Measurements from ENCODE around the gene CHID1.

The CHID1 gene

DNA sequence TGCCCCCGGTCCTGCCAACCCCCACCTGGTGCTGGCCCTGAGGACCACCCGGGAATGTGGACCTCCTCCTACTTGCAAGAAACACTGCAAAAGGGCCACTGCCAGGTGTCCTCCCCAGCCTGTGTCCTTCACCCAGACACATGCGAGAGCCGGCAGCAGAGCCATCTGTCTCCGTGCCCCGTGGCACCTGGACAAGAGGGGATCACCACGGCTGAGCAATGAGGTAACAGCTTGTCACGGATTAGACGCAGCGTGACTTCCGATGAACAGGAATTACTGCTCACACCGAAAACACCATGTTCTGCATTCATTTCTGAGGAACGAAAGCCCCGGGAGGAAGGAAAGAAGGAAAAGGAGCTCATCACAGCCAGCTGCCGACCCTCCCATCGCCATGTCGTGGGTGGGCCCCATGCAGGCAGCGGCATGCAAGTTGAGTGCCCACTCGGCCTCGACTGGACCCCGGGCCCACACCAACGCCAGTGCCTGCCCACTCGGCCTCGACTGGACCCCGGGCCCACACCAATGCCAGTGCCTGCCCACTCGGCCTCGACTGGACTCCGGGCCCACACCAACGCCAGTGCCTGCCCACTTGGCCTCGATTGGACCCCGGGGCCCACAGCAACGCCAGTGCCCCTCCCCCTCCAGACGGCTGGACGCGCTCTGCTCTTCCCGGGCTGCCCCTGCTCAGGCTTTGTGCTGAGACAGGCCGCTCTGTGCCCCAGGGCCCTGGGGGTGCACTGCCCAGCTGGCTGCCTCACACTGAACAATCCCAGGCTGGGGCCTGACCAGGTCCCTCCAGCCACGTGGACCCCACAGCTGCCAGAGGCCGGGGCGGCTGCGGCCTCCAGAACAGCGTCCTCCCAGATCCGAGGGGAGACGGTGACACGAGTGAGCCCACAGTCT is 22.0 kb downstream of the CHID1 start:
- DNase-seq (ENCODE audit: low read depth) = no peak

DNA sequence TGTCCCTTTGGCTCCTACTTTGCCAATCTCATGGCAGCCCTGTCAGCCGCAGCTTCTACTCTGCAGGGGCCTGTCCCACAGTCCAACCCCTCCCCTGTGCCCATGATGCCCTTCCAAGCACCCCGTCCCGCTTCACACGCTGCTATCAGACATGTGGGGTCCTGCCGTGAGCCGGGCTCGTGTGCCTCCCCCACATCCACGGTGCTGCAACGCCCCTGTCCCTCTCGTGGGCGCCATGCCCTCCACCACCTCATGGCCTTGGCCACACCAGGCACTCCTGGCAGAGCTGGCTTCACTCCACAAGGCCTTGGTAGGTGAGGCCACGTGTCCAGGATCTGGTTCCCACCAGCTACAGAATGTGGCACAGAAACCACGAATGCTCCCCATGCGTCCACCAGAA is 23.0 kb downstream of the CHID1 start:
- DNase-seq (ENCODE audit: low read depth) = no peak

DNA sequence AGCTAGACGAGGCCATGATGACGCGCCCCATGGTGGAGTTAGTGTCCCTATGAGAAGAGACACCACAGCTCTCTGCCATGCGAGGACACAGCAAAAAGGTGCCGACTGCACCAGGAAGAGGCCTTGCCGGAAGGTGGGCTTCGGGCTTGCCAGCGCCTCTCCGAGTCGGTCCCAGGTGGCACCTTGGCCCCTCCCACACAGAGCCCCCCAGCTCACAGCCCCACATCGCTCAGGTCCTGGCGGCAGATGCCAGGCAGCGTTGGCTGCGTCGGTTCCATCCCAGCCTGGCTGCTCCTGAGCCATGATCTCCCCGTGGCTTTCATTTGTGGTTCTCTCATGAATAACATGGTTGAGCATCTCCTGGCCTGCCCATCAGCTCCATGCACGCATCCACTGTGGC is 24.0 kb downstream of the CHID1 start:
- DNase-seq (ENCODE audit: low read depth) = no peak

DNA sequence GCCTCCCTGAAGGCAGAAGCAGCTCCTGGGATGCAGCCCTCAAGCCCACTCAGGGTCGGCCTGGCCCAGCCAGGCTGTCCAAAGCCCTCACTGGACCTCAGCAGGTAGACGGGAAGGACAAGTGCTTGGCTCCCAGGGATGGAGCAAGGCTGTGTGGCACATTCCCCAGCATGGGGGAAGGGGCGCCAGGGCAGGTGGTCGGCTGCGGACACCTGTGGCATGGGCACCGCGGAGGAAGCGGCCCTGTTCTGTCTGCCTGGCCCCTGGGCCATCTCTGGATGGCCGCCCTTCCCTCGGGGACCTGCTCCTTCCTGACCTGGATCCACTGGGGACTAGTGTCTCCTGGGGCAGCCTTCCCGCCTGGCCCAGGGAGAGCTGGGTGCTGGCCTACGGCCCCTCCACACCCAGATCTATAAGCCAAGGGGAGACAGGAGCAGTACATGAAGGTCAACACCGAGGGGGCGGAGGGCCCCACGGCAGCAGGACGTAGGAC is 26.0 kb downstream of the CHID1 start:
- no peak for DNase-seq (ENCODE audit: low read depth)

DNA sequence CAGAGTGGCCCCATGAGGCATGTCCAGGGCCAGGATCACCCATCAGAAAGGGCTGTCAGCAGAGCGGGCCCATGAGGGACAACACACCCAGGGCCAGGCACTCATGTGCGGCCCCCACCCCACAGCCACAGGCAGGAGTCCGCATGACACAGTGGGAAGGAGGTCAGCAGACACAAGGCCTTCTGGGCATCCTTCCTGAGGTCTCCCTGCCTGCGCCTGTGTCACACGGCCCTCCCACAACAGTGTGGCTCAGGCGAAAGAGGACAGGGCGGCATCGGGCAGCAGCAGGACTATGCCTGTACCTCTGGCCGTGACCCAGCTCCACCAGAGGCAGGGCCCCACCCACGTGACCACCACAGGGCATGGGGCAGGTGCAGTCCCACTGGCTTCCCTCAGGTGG is 27.1 kb downstream of the CHID1 start:
- DNase-seq (ENCODE audit: low read depth) = no peak

DNA sequence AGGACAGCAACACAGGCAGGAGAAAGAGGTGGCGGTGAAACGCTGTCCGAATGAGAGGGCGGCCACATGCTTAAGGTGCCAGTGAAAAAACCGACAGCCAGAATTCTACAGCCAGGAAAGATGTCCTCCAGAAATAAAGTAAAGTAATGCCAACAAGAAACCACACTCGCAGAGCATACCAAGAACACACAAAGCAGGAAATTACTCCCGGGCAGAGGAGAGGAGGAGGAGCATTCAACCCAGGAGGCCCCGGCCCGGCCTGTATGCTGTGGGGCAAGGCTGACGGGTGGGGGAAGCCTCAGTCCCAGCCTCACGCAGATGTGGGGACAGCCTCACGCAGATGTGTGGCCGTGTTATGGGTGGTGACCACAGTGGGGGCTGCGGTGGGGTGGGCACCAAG is 28.0 kb downstream of the CHID1 start:
- no peak for DNase-seq (ENCODE audit: low read depth)

DNA sequence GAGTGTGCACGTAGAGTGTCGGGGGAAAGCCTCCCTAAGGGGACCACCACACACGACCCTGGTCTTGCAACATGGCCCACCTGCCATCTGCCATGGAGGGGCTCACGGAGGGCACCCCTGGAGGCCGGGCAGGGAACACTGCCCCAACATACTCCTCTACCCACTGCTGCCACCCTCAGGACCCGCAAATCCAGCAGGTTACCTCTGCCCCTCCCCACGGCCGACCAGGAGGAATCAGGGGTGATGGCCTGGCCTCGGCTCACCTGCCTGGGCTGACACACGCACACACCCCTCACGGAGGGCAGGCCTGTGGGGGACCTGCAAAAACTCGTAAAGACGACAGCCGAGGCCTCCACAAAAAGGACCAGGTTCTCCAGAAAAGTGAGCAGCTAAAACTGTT is 30.2 kb downstream of the CHID1 start:
- DNase-seq (ENCODE audit: low read depth) = no peak

DNA sequence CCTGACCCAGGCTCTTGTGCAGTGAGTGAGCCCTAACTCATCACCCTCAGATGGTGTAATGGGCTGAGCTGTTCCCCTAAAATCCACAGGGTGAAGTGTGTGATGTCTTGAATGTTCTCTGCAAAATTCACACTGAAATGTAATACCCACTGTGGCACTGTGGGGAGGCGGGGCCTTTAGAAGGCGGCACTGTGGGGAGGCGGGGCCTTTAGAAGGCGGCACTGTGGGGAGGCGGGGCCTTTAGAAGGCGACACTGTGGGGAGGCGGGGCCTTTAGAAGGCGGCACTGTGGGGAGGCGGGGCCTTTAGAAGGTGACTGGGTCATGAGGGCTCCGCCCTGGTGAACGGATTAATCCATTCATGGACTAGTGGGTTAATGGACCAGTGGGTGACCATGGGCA is 33.0 kb downstream of the CHID1 start:
- no peak for DNase-seq (ENCODE audit: low read depth)

DNA sequence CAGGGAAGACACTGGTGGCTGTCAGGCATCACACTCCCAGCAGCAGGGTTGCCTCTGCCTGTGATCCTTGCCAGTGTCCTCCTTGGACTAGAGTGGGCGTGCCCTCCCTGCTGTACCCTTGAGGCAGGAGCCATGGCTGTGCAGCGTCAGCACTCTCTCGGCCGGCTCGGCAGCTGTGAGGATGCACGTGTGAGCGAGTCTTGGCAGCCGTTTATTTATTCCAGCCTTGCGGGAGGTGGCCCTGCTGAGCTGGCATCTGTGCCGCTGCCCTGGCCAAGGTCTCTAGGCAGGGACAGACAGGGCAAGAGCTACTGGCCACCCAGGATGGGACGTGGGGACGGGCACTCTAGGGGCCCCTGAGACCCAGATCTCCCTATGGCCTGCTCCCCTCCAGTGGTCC is 34.1 kb downstream of the CHID1 start:
- DNase-seq (ENCODE audit: low read depth) = no peak

DNA sequence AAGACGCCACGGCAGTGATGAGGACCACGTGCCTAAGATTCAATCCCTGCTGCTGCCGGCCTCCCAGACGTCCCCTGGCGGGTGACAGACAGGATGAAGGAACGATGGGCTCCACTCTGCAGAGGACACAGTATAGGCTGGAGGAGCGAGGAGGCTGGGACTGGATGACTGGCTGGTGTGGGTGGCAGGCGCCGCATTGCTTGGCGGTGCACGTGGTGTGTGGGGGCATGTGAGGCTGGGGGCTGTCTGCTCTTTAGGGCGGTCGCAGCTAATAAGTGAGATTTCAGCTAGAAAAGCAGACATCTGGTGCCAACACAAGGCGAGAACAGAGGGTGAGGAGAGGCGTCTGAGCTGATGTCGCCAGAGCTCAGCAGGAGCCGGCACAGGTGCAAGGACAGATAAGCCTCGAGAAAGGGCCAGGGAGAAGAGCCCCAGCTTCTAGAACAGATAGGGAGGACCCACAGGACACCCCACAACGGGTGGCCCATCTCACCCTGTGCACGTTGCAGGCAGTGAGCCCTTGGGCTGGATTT is 34.8 kb downstream of the CHID1 start:
- no peak for DNase-seq (ENCODE audit: low read depth)

DNA sequence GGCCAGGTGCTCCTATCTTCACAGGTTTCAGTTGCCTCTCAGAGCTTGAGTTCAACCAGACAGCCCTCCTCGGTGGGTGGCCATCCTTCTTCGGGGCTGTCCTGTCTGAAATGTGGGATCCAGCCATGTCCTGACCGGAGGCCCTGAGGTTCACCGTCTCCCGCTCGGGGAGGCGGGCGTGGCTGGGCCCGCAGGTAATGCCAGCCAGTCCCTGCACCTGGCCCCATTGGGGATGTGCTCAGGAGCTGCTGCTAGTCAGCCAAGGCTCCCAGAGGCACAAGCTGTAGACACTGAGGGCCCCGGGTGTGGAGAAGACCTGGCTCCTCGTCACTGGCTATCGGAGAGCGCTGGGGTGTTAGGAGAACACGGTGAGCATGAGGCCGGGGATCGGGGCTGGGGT is 35.4 kb downstream of the CHID1 start:
- no peak for DNase-seq (ENCODE audit: low read depth)

DNA sequence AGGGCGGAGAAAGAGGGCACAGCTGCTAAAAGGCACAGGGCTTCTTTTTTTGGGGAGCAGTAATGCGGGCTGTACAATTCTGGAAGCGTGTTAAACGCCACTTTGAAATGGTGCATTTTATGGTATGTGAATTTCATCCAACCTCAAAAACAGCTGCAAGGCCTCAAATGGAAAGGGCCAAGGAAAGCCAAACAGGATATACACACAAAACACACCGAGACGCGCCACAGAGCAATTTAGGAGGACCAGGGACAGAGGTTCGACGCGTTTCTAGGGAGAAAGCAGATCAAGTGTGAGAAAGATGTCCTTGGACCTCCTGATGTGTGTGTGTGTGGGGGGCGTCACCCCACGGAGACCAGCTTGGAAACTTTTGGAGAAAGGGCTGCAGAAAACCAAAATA is 36.9 kb downstream of the CHID1 start:
- DNase-seq (ENCODE audit: low read depth) = no peak

DNA sequence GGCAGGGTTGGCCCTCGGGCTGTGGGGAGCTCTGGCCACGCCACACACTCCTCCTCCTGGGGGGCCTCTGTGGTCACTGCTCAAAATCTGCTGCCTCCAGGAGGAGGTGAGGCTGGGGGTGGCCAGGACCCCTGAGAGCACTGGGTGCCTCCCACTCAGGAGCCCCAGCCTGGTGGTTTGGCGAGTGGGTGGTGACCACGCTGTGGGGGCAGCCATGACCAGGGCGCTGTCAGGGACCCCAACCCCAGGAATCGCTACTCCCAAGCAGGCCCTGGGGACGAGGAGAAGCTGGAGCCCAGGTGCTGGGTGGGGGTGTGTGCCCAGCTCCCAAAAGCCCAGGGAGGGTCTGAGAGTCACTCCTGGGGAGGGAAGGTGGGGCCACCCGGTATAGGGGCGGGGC is 37.8 kb downstream of the CHID1 start:
- DNase-seq (ENCODE audit: low read depth) = no peak

DNA sequence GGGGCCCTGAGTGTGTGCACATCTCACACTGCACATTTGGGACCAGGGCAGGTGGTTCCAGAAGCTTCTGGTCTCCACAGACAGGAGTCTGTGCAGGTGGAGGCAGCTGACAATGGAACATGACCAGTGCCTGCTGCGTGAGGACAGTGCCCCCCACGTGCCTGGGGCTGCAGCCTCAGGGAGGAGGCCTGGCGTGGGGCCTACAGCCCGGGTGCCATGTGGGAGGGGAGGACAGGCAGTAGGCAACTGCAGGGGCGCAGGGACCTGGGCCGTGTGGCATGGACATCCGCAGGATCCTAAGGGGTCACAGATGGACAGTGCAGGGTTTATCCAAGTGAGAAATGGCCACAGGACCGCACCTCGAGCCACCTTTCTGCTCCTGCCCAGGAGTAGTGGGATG is 39.1 kb downstream of the CHID1 start:
- DNase-seq (ENCODE audit: low read depth) = no peak

DNA sequence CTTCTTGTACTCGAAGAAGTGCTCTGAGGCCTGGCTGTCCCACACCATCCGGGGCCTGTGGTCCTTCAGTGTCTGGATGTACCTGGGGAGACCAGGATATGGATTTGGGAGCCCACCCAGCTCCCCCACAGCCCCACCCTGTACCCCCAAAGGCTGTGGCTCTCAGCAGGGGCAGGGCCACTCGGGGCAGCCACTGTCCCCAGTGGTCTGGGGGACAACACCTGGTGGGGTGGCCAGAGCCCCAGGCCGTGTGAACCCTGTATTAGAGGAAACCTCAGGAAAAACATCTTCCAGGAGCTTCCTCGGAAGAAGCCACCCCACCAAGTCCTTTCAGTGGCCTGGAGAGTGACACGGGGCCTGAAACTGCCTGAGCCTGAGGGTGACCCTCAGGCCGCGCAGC is 40.2 kb downstream of the CHID1 start:
- no peak for DNase-seq (ENCODE audit: low read depth)

DNA sequence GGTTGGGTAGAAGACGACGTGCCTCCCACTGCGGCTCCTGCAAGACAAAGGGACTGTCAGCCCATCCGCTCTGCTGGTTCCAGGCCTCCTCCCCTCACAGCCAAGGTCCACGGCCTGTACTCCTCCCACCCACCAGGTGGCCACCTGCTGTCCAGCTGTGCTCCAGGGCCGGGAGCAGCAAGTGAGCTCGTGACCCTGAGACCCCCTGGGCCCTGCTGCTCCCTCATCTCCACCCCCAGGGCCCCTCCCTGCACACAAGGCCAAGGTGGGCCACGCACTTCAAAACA is 40.5 kb downstream of the CHID1 start:
- DNase-seq (ENCODE audit: low read depth) = no peak

DNA sequence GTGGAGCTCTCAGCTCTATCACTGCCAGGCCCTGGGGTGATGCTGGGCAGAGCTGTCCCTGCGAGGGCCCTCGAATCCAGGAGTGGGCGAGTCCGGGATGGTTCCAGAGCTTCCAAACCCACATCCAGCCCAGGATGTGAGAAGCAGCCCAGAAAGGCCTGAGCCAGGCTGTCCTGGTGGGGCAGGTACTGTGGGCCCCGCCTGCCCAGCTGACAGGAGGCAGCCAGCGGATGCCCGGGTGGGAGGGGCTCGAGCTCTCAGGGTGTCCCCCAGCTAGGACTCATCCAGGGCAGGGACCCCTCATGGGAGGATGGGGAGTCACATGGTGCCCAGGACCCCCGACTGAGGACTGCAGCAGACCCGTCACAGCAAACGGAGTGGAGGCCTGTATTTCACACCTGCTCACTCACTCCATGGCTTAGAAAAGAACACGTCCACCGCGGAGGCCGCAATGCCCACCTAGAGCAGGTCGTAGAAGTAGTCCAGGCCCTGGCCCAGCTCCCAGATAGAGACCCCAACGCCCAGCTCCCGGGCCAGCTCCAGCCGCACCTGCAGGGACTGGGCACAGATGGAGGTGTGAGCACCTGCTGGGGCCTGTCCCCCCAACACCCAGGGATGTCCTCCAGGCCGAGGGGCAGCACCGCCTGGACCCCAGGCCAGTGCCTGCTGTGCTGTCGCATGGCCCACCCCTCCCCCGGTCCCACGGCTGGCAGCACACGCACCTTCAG is 41.0 kb downstream of the CHID1 start:
- DNase-seq (ENCODE audit: low read depth) = no peak

DNA sequence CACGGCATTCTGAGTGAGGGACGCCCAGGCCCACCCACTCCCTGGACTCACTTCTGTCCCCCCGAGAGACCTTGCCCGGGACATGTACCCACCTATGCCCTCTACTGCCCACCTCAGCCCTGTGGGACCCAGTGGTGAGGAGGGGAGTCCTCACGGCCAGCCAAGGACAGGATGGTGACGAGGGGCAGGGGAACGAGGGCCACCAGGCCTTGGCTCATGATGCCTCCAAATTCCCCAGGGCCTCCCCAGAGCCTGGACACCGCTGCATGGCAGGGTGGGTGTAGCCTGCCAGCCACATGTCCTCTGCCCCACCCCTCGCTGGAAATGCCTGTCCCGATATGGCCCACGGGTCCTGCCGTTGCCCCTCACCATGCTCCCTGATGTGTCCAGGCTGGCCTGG is 41.8 kb downstream of the CHID1 start:
- DNase-seq (ENCODE audit: low read depth) = no peak

DNA sequence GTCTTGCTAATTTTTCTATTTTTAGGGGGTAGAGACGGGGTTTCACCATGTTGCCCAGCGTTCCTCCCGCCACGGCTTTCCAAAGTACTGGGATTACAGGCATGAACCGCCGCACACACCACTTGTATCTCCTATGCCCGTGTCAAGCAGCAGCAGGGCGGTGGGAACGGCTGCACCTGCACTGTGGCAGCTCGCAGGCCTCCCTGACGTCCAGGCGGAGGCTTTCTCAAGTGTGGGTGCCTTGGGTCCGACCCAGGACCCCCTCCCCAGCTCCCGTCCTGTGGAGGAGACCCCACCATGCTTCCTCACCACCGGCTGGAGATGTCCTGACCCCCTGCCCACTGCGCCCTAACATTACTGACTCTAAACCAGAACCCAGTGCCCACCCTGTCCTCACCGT is 42.2 kb downstream of the CHID1 start:
- no peak for DNase-seq (ENCODE audit: low read depth)

DNA sequence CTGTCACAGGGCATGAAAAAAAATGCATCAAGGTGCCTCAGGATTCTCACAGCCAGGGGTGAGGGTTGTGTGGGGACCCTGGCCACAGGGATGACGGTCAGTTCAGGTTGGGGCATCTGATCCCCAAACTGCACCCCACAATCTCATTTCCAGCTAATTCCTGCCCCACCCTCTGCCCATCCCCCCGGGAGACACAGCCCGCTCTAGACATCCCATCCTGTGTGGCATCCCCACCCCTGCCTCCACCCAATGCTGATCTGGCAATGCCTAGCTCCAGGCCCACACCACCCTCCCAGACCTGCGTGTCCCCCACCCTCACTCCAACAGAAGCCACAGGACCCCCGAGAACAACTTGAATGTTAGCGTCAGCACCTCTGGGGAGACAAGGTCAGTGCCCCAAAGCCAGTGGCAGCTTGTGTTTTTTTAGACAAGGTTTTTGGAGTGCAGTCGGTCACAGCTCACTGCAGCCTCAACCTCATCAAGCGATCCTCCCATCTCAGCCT is 42.7 kb downstream of the CHID1 start:
- DNase-seq (ENCODE audit: low read depth) = no peak

DNA sequence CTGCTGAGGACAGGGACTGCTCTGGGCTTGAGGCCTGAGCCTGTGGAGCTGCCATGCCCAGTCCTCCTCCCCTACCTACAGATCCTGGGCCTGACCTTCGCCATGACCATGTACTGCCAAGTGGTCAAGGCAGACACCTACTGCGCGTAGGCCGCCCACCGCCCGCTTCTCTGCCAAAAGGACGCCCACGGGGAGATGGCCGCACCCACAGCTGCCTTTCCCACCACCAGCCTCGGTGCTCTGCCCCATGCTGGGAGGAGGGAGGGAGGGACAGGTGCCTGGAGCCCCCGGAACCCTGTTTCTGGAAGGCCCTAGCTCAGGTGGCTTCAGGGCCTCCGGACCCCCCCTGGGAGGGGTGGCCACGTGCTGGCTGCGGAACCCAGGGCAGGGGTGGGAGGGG is 44.1 kb downstream of the CHID1 start:
- DNase-seq (ENCODE audit: low read depth) = no peak

DNA sequence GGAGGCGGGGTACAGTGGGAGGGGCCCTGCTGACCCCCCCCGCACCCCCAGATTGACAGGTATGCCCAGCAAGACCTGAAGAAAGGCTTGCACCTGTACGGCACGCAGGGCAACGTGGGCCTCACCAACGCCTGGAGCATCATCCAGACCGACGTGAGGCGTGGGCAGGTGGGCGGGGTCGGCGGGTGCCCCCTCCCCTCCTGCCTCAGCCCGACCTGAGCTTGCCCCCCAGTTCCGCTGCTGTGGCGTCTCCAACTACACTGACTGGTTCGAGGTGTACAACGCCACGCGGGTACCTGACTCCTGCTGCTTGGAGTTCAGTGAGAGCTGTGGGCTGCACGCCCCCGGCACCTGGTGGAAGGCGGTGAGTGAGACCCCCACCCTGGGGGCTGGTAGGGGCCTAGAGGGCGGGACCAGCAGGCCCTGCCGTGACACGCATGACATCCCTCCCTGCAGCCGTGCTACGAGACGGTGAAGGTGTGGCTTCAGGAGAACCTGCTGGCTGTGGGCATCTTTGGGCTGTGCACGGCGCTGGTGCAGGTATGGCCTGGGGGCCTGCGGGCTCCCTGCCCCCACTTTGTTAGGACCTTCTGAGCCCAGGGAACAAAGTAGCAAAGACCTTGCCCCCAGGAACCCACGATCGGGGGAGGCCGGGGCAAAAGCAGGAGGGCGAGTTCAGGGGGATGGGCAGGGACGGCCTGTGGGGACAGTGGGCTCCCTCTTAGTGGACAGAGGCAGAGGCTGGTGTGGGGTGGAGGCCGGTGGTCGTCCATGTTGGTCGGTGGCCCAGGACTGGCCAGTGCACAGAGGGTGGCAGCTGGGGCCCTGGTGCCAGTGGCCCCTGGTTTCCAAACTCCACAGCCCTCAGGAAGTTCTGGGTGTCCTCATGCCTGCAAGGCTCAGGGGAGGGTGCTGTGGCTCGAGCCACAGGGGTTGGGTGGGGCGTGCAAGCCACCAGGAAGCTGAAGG is 44.9 kb downstream of the CHID1 start:
- no peak for DNase-seq (ENCODE audit: low read depth)
